ENCODE data around the gene LMAN2.
"Not testable (repeated sequence)": the region's sequence is repeated elsewhere in the genome, so short reads cannot be mapped to it uniquely, and the experiment has no call there.

The LMAN2 gene

DNA sequence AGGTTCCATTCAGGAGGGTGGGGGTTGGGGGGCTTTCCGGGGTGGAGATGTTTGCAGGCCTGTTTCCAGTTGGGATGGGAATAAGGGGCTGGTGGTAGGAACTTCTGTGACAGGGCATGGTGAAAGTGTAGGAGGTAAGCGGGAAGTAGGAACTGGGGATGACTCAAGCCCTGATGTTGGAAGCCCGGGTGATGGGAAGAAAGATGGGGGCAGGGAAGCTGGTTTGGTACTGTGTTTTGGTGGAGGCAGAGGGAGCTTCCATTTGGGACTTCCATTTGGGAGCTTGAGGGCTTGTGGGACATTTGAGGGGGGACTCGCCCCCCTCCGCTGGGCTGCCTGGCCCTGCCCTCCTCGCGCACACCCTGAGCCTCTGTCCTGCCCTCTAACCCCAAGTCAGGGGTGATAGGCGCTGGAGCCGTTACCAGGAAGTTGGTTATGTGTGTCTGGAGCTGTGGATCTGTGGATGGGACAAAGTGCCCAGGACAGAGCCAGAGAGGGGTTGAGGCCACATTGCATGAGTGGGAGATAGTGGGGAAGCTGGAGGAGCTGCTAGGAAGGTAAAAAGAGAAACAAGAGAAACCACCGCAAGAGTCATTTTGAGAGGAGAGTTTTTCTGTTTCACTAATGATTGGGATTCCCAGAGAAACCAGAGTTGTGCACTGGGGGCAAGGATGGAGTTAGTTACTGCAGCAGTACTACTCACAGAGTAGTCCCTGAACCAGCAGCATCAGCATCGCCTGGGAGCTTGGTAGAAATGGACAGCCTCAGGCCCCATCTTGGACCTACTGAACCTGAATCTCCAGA, 12.9 kb upstream of the LMAN2 start:
- DNase-seq (ENCODE audit: low read depth): no peak

DNA sequence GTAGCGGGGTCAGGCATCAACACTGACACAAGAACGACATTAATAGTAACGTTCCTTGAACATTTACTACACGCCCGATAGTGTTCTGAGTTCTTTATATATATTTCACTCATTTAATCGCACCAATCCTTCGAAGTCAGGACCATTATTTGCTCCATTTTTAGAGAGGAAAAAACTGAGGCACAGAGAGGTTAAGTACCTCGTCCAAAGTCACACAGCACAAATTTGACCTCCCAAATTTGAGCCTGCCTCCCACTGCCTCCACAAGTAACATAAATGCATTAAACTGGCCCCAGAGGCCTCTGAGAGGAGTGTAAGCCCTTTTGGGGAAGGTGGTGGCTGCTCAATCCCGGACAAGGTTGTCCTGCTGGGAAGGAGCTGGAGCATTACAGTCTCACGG, 12.1 kb upstream of the LMAN2 start:
- no peak for DNase-seq (ENCODE audit: low read depth)

- DNase-seq (ENCODE audit: low read depth): peak; percentile 78
Measured at GRCh38 chr5:177362610-177363507, 11.4 kb upstream of the LMAN2 start.

DNA sequence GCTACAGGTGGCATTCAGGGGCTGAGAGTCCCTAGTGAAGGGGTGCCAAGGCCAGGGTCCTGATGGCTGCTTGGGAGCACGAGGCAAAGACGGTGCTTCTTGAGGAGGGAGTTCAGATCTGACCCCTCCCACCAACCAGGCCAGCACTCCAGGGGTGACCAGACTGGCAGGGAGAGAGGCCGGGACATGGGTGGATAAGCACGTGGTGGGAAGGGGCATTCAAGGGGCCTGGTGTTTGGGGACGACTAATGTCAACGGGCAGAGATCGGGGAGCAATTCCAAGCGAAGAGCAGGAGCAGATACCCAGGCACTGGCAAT, 10.8 kb upstream of the LMAN2 start:
- no peak for DNase-seq (ENCODE audit: low read depth)

GRCh38 chr5:177361418-177362291, 10.2 kb upstream of the LMAN2 start:
- no peak for DNase-seq (ENCODE audit: low read depth)

- DNase-seq (ENCODE audit: low read depth): not testable (repeated sequence)
Measured at GRCh38 chr5:177360740-177361139, 9.3 kb upstream of the LMAN2 start.

DNA sequence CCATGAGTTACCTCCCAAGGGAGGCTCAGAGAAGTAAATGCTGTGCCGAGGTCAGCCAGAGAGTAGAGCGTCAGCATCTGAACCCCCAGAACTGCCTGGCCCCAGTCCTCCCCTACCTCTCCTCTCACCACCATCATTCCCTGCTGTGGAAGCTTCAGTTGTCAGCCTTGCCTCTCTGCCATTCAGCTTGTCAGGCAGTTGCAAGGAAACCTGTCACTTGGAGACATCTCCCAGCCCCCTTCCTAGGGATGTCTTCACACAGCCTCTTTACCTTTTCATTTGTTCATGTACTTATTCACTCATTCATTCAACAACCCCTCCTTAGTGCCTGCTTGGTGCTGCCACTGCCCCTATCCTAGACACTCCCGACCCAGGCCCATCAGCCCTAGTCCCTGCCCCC, 8.4 kb upstream of the LMAN2 start:
- DNase-seq (ENCODE audit: low read depth): no peak

- DNase-seq (ENCODE audit: low read depth): no peak
Measured at GRCh38 chr5:177359451-177359851, 8.0 kb upstream of the LMAN2 start.

DNA sequence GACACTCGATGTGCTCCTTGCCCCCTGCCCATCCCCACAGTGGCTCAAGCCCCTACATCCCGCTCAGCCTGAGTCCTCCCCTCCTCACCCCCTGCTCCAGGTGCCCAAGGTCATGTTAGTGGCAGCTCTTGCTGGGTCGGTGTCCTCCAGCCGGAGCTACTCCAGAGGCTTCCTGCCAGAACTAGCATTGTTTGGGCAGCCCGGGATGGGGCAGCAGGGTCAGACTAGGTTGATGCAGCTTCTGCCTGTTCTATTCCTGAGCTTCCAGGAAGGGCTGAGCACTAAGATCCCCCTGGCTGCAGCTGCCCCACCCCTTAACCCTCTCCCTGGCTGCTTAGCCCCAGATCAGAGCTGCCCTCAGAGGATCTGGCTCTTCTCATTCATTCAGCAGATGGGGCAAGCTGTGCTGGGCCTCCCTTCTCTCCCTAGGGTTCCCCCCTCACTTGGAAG, 6.9 kb upstream of the LMAN2 start:
- DNase-seq (ENCODE audit: low read depth): no peak

- peak; percentile 65 for DNase-seq (ENCODE audit: low read depth)
Measured at GRCh38 chr5:177357459-177358351, 6.2 kb upstream of the LMAN2 start, which contains the start of gene RGS14. Gene RGS14 (plus strand): TSS chr5:177357924. CDS start chr5:177358025, 101 bp downstream.

GRCh38 chr5:177357146-177357458, 5.6 kb upstream of the LMAN2 start:
- DNase-seq (ENCODE audit: low read depth): no peak

GRCh38 chr5:177356746-177357145, 5.3 kb upstream of the LMAN2 start:
- DNase-seq (ENCODE audit: low read depth): no peak

- no peak for DNase-seq (ENCODE audit: low read depth)
Measured at GRCh38 chr5:177355868-177356168, 4.3 kb upstream of the LMAN2 start.

- DNase-seq (ENCODE audit: low read depth): no peak
Measured at GRCh38 chr5:177355162-177355867, 3.8 kb upstream of the LMAN2 start.

DNA sequence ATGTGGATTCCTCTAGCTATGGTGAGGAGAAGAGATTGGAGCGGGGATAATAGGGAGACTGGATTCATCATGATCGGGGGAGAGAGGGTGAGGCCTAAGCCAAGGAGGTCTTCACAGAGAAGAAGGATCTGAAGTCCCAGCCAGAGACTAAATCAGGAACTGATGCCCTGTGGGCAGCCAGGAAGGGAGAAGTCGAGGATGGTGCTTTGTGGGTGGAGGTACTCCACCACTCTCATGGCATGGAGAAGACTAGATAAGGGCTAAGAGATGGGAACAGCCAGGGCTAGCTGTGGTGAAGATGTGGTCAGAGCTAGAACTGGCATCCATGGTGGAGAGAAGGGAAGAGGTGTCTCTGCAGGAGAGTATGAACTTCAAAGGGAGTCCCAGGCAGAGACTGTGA, 3.2 kb upstream of the LMAN2 start:
- DNase-seq (ENCODE audit: low read depth): no peak

GRCh38 chr5:177354256-177354655, 2.8 kb upstream of the LMAN2 start:
- DNase-seq (ENCODE audit: low read depth): no peak

- no peak for DNase-seq (ENCODE audit: low read depth)
Measured at GRCh38 chr5:177353093-177353492, 1.6 kb upstream of the LMAN2 start.

- no peak for DNase-seq (ENCODE audit: low read depth)
Measured at GRCh38 chr5:177350776-177351391, 584 bp downstream of the LMAN2 start.

DNA sequence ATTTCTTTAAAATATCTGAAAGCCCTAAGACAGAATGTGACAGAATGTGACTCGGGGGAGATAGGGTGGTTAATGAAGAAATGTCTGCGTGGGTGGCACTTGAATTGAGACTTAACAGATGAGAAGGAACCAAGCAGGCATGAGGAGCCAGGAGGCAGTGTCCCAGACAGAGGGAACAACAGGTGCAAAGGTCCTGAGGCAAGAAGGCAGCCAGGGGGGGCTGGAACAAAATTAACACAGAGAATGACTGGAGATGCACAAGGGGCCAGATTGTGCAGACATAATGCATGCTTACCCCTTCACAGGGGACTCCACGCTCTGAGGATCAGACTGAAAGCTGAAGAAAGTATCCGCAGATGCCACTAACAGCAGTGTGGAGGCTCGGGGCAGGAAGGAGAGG, 1.7 kb downstream of the LMAN2 start:
- DNase-seq (ENCODE audit: low read depth): no peak

DNA sequence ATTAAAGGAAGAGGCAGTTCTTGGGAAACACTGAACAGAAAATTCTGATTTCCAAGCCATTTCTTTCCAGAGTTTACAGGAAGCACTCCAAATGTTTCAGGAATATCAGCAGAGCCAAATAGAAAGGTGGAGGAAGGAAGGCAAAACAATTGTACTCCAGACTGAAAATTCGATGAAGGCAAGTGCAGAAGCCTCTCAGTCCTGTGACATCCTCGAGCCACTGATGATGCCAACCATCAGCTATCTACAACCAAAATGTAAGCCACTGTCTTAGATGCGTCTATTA, 2.2 kb downstream of the LMAN2 start:
- DNase-seq (ENCODE audit: low read depth): no peak

GRCh38 chr5:177347699-177348098, 3.8 kb downstream of the LMAN2 start:
- no peak for DNase-seq (ENCODE audit: low read depth)

Measured in T-helper 22 cell (primary cell).